GM12873 (cell line): ENCODE data around the gene ASCC1.

Source experiments
- TF ChIP-seq, protein P1 (sequence below): IDR thresholded peaks from 2 replicates; pipeline ENCODE4 v1.5.1; 2012; ENCODE audit warnings: low read depth, mild to moderate bottlenecking, moderate library complexity, low read length, control low read depth; ENCODE audit not compliant: insufficient read depth; ENCODE audit errors: missing control alignments

ASCC1 gene

DNA sequence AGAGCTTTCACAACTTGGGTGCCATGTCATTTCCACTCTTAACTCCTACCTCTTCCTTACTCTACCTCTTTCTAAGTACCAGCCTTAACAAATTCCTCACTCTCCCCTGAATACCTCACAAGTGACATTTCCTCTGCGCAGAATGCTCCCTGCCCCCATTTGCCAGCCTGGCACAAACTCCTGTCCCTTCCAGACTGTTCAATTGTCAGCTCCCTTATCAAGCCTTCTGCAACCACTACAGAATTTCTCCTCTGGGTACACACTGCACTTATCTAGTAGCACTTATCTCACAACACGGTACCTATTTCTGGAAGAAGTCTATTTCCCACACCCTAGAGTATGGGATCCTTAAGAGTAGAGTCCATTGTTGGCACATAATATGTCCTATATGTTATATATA is 39.4 kb downstream of the ASCC1 start:
- TF ChIP-seq, protein P1, sequence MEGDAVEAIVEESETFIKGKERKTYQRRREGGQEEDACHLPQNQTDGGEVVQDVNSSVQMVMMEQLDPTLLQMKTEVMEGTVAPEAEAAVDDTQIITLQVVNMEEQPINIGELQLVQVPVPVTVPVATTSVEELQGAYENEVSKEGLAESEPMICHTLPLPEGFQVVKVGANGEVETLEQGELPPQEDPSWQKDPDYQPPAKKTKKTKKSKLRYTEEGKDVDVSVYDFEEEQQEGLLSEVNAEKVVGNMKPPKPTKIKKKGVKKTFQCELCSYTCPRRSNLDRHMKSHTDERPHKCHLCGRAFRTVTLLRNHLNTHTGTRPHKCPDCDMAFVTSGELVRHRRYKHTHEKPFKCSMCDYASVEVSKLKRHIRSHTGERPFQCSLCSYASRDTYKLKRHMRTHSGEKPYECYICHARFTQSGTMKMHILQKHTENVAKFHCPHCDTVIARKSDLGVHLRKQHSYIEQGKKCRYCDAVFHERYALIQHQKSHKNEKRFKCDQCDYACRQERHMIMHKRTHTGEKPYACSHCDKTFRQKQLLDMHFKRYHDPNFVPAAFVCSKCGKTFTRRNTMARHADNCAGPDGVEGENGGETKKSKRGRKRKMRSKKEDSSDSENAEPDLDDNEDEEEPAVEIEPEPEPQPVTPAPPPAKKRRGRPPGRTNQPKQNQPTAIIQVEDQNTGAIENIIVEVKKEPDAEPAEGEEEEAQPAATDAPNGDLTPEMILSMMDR: no peak

DNA sequence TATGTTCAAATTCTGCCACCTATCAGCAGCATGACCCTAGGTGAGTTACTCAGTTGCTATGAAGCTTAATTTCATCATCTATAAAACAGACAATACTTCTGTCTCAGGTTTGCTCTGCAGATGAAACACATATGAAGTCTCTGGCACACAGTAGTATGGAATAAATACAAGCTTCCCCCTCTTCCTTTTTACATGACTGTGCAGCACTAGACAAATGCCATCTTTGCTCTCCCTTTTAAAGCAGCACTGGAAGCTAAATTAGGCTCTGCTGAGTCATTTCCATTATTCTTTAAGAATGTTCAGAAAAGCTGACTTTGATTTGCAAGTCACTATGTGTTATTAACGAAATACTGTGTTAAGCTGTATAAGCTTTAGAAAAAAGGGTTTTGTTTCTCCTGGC is 40.9 kb downstream of the ASCC1 start:
- TF ChIP-seq, protein P1: no peak

DNA sequence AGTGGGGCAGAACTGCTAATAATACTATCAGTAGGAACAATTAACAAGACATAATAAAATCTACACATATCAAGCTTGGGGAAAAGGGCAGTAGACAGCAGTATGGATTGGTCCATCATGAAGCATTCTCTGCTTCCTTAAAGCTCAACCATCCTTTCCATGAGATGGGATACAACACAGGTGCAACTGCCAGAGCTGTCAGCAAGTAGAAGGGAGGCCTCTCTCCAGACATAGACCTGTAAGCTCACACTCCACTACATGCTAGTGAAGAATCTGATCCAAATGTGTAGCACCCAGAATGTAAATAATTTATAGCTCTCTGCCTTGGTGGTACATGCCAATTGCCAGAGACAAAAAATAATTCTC is 41.8 kb downstream of the ASCC1 start:
- TF ChIP-seq, protein P1: no peak

DNA sequence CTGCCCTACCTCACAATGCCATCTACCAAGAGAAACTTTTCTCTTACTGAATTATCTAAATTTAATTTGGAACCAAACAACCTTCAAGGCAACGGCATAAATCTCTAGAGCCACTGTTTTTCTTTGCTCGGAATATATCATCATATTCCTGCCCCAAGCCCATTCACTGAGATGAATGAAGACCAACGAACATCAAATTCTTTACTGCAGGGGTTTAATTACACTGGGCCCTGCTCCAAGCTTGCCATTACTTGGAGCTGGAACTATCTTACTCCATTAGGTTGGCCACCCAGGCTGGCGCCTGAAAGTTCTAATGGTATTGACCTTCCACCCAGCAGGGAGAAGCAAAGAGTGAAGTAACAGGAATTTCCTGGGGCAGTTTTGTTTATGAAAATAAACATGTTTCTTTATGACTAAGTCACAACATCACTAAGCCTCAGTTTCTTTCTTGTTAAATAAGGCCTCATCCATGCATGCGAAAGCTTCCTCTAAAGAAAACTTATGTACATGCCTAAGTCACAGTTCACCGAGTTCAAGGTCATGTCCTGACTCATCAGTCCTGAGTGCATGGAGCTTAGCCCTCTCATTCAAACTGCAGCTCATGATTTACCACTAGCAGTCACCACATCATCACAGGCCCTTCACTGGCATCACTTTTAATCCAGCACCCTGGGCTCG is 42.3 kb downstream of the ASCC1 start:
- TF ChIP-seq, protein P1: no peak

DNA sequence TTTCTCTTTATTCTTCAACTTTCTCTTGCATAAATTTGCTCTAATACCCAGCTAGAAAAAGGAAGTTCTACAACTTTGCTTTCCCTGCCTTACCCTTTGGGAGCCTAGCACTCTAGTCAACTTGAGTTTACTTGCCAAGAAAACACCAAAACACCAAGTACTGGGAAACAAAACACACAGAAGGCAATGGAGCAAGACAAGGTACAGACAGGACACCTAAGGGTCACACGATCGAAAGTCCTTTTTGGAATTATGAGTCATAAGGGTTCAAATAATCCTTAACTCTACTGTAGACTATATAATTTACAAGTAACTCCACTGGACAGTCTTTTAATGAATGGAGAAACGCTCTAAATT is 42.8 kb downstream of the ASCC1 start:
- TF ChIP-seq, protein P1: no peak

DNA sequence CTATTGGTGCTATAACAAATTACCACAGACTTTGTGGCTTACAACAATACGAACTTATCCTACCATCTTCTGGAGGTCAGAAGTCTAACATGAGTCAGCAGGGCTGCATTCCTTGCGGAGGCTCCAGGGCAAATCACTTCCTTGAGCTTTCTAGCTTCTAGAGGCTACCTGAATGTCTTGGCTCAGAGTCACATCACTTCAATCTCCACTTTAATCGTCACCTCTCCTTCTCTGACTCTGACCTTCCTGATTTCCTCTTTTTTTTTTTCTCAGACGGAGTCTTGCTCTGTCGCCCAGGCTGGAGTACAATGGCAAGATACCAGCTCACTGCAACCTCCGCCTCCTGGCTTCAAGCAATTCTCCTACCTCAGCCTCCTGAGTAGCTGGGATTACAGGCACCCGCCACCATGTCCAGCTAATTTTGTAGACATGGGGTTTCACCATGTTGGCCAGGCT is 44.9 kb downstream of the ASCC1 start:
- TF ChIP-seq, protein P1: no peak

DNA sequence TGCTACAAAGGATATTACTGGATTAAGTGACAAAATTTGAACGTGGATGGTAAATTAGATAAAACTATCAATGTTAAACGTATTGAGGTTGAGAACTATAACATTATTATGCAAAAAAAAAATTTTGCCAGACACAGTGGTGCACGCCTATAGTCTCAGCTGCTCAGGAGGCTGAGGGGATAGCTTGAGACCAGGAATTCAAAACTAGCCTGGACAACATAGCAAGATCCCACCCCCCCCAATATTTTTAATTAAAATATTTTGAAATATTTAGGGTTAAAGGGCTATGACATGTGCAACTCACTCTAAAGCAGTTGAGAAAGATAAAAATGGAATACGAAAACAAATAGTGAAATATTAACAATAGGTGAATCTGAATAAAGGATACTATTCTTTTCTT is 45.3 kb downstream of the ASCC1 start:
- TF ChIP-seq, protein P1: no peak
